ENCODE measurements around the gene NYNRIN.
A peak's percentile ranks its signal among the peaks of the same experiment; 100 is the strongest.
"Not testable (repeated sequence)": the region's sequence is repeated elsewhere in the genome, so short reads cannot be mapped to it uniquely, and the experiment has no call there.

NYNRIN gene

GRCh38 chr14:24434676-24435075, 35.9 kb downstream of the NYNRIN start:
- no peak for DNase-seq

- no peak for DNase-seq
These were observed 36.5 kb downstream of the NYNRIN start for GRCh38 chr14:24435192-24435810.

GRCh38 chr14:24435998-24436354, 37.2 kb downstream of the NYNRIN start:
- DNase-seq = no peak

GRCh38 chr14:24436355-24437019, 37.7 kb downstream of the NYNRIN start:
- DNase-seq = peak; percentile 26

GRCh38 chr14:24437020-24437735, 38.4 kb downstream of the NYNRIN start:
- DNase-seq = no peak

GRCh38 chr14:24437736-24438067, 38.9 kb downstream of the NYNRIN start:
- no peak for DNase-seq

- DNase-seq = no peak
These were observed 39.7 kb downstream of the NYNRIN start for GRCh38 chr14:24438223-24439097.

GRCh38 chr14:24439257-24439656, 40.5 kb downstream of the NYNRIN start:
- DNase-seq = no peak

GRCh38 chr14:24439830-24440605, 41.2 kb downstream of the NYNRIN start:
- no peak for DNase-seq

- no peak for DNase-seq
These were observed 42.0 kb downstream of the NYNRIN start for GRCh38 chr14:24440606-24441399.

- DNase-seq = no peak
These were observed 42.7 kb downstream of the NYNRIN start for GRCh38 chr14:24441485-24441884.

GRCh38 chr14:24441904-24442239, 43.1 kb downstream of the NYNRIN start:
- no peak for DNase-seq

GRCh38 chr14:24442240-24443052, 43.6 kb downstream of the NYNRIN start, which contains the start of gene SDR39U1:
Gene SDR39U1, minus strand, starts transcription at chr14:24442776. Its CDS starts 7 bp downstream, at chr14:24442769.
- peak; percentile 97 for DNase-seq

- no peak for DNase-seq
These were observed 44.4 kb downstream of the NYNRIN start for GRCh38 chr14:24443053-24443665.

GRCh38 chr14:24450828-24451227, 52.0 kb downstream of the NYNRIN start:
- not testable (repeated sequence) for DNase-seq

- no peak for DNase-seq
These were observed 58.2 kb downstream of the NYNRIN start for GRCh38 chr14:24456980-24457379.

- DNase-seq = no peak
These were observed 59.9 kb downstream of the NYNRIN start for GRCh38 chr14:24458736-24459135.

GRCh38 chr14:24459331-24459730, 60.5 kb downstream of the NYNRIN start:
- DNase-seq = no peak

GRCh38 chr14:24461336-24461735, 62.5 kb downstream of the NYNRIN start:
- DNase-seq = no peak

All from amniotic stem cell (primary cell).